PFSK-1 (cell line): Measurements from ENCODE around the gene TACR3.

ENCODE experiments used
- FOXP2 ChIP-seq: optimal IDR thresholded peaks from 2 replicates; pipeline ENCODE3; 2011; ENCODE audit warnings: borderline replicate concordance, control low read depth, inconsistent platforms; ENCODE audit not compliant: insufficient read depth; ENCODE audit errors: extremely low read length, extremely low read depth
- POLR2AphosphoS5 ChIP-seq: IDR thresholded peaks from 2 replicates; pipeline ENCODE4 v1.6.1; 2012; ENCODE audit warnings: low read depth, mild to moderate bottlenecking, control low read depth, low read length, moderate library complexity
- SIN3A ChIP-seq: IDR thresholded peaks from 2 replicates; pipeline ENCODE4 v1.6.1; 2012; ENCODE audit warnings: mild to moderate bottlenecking, low read length, moderate library complexity, borderline replicate concordance; ENCODE audit not compliant: insufficient read depth
- TAF1 ChIP-seq: IDR thresholded peaks from 2 replicates; pipeline ENCODE4 v1.6.1; 2012; ENCODE audit warnings: low read length, control low read depth, borderline replicate concordance; ENCODE audit not compliant: insufficient read depth
- TF ChIP-seq, protein P1 (sequence below), 2 experiments: IDR thresholded peaks; 2 replicates each; pipeline versions ENCODE4 v1.6.1 to v1.8.0; 2011 to 2012; ENCODE audit warnings: low read depth in 2 of 2, low read length in 2 of 2, control low read depth in 1 of 2, inconsistent platforms in 1 of 2, mild to moderate bottlenecking in 1 of 2, moderate library complexity in 1 of 2; ENCODE audit not compliant: insufficient read depth in 1 of 2

DNA sequence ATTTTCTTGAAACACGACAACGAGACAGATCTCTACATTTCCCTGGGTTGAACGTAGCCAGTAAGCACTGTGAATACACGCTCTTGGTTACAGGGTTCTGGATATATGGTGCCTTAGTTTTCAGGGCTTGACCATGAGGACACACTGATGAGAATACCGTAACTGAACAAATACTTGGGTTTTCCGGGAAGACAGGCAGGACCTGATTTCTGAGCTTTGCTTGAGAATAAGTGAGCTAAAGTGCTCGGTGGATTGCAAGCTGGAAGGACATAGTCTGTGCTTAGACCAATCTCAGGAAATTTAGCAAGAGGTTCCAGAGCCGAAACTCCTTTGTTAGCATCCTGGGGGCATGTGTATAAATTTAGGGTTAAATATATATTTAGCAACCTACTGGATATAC is 876 bp upstream of the TACR3 start:
- TF ChIP-seq, protein P1, sequence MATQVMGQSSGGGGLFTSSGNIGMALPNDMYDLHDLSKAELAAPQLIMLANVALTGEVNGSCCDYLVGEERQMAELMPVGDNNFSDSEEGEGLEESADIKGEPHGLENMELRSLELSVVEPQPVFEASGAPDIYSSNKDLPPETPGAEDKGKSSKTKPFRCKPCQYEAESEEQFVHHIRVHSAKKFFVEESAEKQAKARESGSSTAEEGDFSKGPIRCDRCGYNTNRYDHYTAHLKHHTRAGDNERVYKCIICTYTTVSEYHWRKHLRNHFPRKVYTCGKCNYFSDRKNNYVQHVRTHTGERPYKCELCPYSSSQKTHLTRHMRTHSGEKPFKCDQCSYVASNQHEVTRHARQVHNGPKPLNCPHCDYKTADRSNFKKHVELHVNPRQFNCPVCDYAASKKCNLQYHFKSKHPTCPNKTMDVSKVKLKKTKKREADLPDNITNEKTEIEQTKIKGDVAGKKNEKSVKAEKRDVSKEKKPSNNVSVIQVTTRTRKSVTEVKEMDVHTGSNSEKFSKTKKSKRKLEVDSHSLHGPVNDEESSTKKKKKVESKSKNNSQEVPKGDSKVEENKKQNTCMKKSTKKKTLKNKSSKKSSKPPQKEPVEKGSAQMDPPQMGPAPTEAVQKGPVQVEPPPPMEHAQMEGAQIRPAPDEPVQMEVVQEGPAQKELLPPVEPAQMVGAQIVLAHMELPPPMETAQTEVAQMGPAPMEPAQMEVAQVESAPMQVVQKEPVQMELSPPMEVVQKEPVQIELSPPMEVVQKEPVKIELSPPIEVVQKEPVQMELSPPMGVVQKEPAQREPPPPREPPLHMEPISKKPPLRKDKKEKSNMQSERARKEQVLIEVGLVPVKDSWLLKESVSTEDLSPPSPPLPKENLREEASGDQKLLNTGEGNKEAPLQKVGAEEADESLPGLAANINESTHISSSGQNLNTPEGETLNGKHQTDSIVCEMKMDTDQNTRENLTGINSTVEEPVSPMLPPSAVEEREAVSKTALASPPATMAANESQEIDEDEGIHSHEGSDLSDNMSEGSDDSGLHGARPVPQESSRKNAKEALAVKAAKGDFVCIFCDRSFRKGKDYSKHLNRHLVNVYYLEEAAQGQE (IDR thresholded peaks at IDR 0.05; ENCODE audit: insufficient read depth in 1 of 2, low read depth in 2 of 2, low read length in 2 of 2) = no peak
- no peak for TF ChIP-seq FOXP2
- TF ChIP-seq TAF1 = no peak
- no peak for TF ChIP-seq POLR2AphosphoS5
- no peak for TF ChIP-seq SIN3A
